ENCODE results near the gene RGS14. TPM values are rescaled to one million over a fixed set of nuclear protein-coding genes. Genes with fewer than 3 reads are reported as not detected.
"Not testable (repeated sequence)": the region's sequence is repeated elsewhere in the genome, so short reads cannot be mapped to it uniquely, and the experiment has no call there.

Gene RGS14
- total RNA-seq, 1 donor: 13.6 TPM

DNA sequence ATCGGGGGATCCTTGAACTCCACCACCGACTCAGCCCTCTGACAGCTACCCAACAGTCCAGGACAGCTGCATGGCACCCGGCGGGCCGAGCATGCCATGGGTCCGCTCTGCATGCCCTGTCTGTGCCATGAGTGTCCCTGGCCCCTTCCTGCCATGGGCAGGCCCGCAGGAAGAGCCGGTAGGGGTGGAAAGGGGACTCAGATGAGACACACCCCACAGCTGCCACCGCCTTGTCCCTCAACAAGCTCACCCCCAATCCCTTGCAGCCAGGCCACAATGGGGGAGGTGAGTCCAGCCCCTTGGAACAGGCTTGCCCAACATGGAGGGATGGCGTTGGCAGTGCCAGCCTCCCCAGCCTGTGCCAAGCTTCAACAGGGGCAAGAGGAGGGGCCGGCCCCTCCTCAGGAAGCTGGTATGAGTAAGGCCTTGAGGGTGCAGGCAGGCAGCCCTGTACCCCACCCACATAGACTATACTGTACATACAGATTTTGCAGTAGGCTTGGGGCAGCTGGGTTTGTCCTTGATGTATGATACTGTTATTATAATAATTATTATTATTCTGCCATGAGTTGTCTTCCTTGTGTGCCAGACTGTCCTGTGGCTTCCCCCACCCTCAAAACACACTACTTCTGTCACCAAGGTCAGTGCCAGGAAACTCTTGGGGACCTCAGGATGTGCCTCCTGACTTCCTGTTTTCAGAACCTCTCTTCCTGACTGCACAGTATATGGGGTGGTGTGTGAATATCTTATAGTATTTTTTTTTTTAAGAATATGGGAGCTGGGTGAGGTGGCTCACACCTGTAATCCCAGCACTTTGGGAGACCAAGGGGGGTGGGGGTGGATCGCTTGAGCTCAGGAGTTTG is 14.5 kb downstream of the RGS14 start:
- peaks cover 46% of the 10 kb centered on the region for H3K4me1 ChIP-seq (ENCODE audit: insufficient read depth, low read length)
- H3K4me3 ChIP-seq (ENCODE audit: low read length): no peak overlapping the region
- H3K27me3 ChIP-seq (ENCODE audit: insufficient read depth, low read length): no peaks in the 10 kb centered on the region

DNA sequence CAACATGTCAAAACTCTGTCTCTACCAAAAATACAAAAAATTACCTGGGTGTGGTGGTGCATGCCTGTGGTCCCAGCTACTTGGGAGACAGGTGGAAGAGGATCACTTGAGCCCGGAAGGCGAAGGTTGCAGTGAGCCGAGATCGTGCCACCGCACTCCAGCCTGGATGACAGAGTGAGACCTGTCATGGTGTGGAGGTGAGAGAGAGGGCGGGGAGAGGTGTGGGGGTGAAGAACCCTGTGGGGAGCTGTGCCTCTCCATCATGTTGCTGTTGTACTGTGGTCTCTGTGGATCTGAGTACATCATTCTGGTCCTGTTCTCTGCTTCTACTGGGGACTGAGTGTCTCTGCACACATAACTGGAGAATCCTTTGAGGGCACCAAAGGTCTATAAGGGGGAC is 15.2 kb downstream of the RGS14 start:
- no peaks in the 10 kb centered on the region for H3K9me3 ChIP-seq (ENCODE audit: low read depth, low read length)
- H3K4me3 ChIP-seq (ENCODE audit: low read length): no peak overlapping the region
- H3K4me1 ChIP-seq (ENCODE audit: insufficient read depth, low read length): peaks cover 46% of the 10 kb centered on the region
- no peaks in the 10 kb centered on the region for H3K27me3 ChIP-seq (ENCODE audit: insufficient read depth, low read length)

More for the DNA sequence above, 14.5 kb downstream of the RGS14 start:
- no peaks in the 10 kb centered on the region for H3K9me3 ChIP-seq (ENCODE audit: low read depth, low read length)

DNA sequence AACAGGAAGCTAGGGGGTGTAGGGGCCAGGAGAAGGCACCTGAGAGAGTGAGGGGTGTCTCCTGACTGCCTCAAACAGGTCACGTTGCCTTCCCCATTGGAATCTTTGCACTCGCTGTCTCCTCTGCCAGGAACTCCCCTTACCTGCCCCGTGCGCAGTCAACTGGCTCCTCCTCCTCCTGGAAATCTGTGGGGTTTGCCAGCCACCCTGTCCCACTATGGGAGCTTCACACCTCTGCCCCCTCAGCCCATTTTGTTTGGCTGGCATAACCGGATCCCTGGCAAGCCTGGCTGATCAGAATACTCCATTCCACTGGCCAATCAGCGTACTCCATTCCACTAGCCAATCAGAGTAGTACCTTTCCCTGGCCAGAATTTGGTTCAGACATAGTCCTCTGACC is 16.1 kb downstream of the RGS14 start:
- Histone ChIP-seq H3K4me1 (ENCODE audit: insufficient read depth, low read length) (peaks cover 46% of the 10 kb centered on the region), H3K4me3 (ENCODE audit: low read length) (no peak overlapping the region), H3K27me3 (ENCODE audit: insufficient read depth, low read length) (no peaks in the 10 kb centered on the region), H3K9me3 (ENCODE audit: low read depth, low read length) (no peaks in the 10 kb centered on the region)

DNA sequence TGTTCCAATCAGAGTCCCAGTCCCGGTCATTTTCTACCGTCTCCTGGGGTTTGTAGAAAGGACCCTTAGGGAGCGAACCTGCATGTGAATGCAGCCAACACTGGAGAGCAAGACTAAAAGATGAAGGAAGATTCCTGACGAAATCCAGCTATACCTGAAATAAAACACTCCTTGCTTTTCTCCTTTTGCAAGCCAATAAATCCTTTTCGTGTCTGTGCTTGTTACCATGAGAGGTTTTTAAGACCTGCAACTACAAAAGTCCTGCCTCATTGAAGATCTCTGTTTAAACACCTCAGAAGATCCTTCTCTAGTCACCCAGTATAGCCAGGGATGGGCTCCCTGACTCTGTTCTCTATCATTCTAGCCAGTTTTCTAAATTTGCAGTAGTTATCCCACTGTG is 16.5 kb downstream of the RGS14 start:
- Histone ChIP-seq H3K4me1 (ENCODE audit: insufficient read depth, low read length) (peaks cover 44% of the 10 kb centered on the region), H3K27me3 (ENCODE audit: insufficient read depth, low read length) (no peaks in the 10 kb centered on the region), H3K9me3 (ENCODE audit: low read depth, low read length) (no peaks in the 10 kb centered on the region), H3K4me3 (ENCODE audit: low read length) (no peak overlapping the region)

DNA sequence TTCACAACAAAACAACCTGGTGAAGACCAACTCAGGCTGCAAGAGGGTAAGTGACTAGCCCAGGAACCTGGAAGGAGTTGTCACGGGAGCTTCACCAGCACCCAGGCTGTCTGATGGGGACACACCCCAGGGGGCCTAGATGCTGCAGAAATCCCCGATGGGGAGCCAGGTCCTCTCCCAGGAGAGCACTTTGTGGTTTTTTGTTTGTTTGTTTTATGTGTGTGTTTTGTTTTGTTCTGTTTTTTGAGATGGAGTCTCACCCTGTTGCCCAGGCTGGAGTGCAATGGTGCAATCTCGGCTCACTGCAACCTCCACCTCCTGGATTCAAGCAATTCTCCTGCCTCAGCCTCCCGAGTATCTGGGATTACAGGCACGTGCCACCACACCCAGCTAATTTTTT is 17.8 kb downstream of the RGS14 start:
- H3K27me3 ChIP-seq (ENCODE audit: insufficient read depth, low read length); H3K4me3 ChIP-seq (ENCODE audit: low read length); H3K9me3 ChIP-seq (ENCODE audit: low read depth, low read length): not testable (repeated sequence)
- peaks cover 31% of the 10 kb centered on the region for H3K4me1 ChIP-seq (ENCODE audit: insufficient read depth, low read length)

DNA sequence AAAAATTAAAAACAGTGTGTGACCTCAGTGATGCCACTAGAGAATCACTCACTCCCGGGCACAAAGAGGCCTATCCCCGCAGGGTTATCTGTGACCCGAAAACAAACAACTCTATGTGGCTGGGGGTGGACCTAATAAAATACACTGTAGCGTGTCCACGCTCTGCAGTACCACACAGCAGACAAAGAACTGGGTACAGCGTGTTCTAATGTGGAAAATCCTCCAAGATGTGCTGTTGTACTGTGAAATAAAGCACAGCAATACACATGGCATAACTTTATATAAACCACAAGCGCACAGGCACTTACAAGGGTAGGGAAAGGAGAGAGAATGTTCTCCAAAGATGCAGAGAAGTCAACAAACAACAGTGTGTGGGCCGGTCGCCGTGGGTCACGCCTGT is 18.4 kb downstream of the RGS14 start:
- peaks cover 30% of the 10 kb centered on the region for H3K4me1 ChIP-seq (ENCODE audit: insufficient read depth, low read length)
- no peak overlapping the region for H3K4me3 ChIP-seq (ENCODE audit: low read length)
- no peaks in the 10 kb centered on the region for H3K9me3 ChIP-seq (ENCODE audit: low read depth, low read length)
- no peaks in the 10 kb centered on the region for H3K27me3 ChIP-seq (ENCODE audit: insufficient read depth, low read length)

DNA sequence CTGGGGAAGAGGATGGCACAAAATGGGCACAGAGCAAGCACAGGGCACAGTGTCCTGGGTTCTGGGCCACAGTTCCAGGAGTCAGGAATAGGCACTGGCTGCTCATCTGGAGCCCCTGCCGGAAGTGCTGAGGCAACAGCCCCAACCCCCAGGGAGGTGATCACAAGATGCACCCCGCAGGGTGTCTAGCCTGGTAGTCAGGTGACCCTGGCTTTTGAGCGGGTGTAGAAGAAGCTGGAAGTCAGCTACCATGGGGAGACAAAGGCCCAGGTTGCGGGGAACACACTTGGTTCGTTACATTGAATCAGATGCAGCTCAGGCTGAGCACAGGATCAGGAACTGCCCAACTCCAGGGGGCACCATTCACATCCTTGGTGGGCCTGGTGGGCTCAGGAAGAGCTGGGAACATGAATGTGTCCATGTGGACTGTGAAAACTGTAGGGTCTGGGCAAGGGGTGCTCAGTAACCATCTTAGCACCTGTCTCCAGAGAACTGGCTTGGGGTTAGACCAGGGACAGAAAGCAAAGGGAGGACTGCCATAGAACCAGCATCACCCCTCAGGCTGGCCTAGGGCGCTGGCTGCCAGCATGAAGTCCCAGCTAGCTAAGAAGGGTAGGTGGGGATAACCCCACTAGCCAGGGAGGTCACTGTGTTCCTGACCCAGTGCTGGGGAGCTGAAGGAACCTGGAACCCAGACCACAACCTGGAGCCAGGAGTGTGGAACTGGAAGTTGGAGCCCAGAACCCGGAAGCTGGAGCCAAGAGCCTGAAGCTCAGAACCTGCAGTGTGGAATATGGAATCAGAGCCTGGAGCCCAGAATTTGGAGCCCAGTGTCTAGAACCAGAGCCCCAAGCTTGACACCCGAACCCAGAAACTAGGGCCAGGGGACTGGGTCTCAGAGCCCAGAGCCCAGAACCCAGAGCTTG is 20.4 kb downstream of the RGS14 start:
- Histone ChIP-seq H3K4me3 (ENCODE audit: low read length) (no peak overlapping the region), H3K9me3 (ENCODE audit: low read depth, low read length) (no peaks in the 10 kb centered on the region), H3K27me3 (ENCODE audit: insufficient read depth, low read length) (no peaks in the 10 kb centered on the region), H3K4me1 (ENCODE audit: insufficient read depth, low read length) (peaks cover 10% of the 10 kb centered on the region)

DNA sequence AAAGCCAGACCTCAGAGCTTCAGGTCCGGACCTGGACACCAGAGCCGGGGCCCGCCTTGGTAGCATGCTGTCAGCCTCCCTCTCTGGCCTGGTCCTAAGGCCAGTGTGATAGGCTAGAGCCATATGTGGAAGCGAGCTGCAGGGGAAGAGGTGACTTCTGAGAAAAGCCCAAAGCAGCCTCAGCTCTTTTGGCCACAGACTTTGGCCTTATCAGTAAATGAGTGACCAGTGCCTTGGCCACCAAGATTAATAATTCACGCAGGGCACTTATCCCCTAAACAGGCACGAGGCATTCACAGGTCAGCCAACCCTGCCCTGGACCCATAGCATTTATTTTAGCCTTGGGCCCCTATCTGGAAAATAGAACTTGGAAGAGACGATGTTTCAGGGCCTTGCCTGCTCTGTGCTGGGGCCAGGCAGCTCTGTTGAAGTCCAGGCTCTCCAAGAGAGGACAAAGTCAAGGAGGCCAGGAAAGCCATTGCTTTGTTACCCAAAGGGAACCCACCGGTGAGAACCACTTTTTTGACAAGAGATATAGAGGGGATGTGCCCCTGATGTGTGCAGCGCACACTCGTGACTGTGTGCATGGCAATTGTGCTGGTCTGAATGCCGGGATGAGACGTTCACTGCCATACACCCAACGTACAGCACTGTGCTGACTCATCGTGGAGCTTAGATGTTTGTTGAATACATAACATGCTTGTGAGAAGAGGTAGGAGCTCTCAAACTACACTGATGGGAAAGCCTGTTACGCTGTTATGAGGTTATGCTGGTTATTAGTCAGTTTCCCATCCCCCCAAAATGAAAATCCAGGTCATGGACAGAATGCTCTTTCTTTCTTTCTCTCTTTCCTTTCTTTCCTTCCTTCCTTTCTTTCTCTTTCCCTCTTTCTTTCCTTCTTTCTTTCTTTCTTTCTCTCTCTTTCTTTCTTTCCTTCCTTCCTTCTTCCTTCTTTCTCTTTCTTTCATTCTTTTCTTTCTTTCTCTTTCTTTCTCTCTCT is 21.5 kb downstream of the RGS14 start:
- Histone ChIP-seq H3K27me3 (ENCODE audit: insufficient read depth, low read length) (no peaks in the 10 kb centered on the region), H3K4me1 (ENCODE audit: insufficient read depth, low read length) (no peaks in the 10 kb centered on the region), H3K4me3 (ENCODE audit: low read length) (no peak overlapping the region), H3K9me3 (ENCODE audit: low read depth, low read length) (no peaks in the 10 kb centered on the region)

DNA sequence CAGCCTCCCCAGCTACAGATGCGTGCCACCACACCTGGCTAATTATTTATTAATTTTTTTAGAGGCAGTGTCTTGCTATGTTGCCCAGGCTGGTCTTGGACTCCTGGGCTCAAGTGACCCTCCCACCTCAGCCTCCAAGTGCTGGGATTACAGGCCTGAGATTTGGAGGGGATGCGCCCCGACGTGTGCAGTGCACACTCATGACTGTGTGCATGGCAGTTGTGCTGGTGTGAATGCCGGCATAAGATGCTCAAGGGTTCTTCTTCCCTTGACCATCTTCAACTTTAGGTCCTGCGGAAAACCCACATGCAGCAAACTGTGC is 23.0 kb downstream of the RGS14 start:
- Histone ChIP-seq H3K27me3 (ENCODE audit: insufficient read depth, low read length) (no peaks in the 10 kb centered on the region), H3K4me1 (ENCODE audit: insufficient read depth, low read length) (peaks cover 8% of the 10 kb centered on the region), H3K4me3 (ENCODE audit: low read length) (no peak overlapping the region), H3K9me3 (ENCODE audit: low read depth, low read length) (no peaks in the 10 kb centered on the region)

DNA sequence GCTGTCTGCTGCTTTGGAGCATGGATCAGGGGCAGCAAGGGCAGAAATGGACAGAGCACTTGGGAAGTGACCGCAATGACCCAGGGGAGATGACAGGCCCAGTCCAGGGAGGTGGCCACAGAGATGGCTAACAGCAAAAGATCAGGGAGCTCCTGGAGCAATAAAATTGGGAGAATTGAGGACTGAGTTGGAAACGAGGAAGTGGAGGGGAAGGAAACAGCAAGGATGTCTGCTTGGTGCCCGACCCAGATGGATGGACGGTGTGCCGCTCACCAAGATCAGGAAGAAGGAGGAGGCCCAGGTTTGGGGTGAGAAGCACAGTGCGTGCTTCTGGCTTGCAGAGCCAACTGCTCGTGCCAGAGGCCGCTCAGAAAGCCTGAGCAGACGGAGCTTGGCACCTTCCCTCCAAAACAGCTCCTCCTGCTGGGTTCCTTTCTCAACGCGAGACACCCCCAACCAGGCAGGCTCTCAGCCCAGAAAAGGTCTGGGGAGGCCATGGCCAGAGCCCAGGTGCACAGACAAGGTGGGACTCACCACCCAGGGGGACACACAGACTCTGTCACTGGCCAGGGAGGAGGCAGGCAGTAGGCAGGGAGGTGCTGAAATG is 24.8 kb downstream of the RGS14 start:
- no peak overlapping the region for H3K4me3 ChIP-seq (ENCODE audit: low read length)
- H3K9me3 ChIP-seq (ENCODE audit: low read depth, low read length): no peaks in the 10 kb centered on the region
- peaks cover 9% of the 10 kb centered on the region for H3K4me1 ChIP-seq (ENCODE audit: insufficient read depth, low read length)
- no peaks in the 10 kb centered on the region for H3K27me3 ChIP-seq (ENCODE audit: insufficient read depth, low read length)

DNA sequence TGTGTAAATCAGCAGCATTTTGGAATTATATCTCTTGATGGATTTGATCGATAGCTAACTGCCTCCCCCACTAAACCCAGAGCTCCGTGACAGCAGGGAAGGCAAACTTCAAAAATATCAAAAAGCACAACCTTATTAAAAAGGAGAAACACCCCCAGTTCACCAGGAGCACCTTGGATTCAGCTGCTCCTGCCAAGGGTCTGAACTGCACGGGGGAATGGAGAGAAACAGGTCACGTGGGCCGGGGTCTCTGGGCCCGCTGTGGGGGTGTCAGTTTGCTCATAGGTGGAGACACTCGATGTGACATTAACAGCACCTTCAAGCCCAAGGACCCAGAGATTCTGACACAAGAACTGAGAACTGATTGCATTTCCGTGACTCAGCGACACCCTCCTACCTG is 25.5 kb downstream of the RGS14 start:
- H3K4me3 ChIP-seq (ENCODE audit: low read length): no peak overlapping the region
- H3K9me3 ChIP-seq (ENCODE audit: low read depth, low read length): no peaks in the 10 kb centered on the region
- H3K27me3 ChIP-seq (ENCODE audit: insufficient read depth, low read length): no peaks in the 10 kb centered on the region
- peaks cover 12% of the 10 kb centered on the region for H3K4me1 ChIP-seq (ENCODE audit: insufficient read depth, low read length)

DNA sequence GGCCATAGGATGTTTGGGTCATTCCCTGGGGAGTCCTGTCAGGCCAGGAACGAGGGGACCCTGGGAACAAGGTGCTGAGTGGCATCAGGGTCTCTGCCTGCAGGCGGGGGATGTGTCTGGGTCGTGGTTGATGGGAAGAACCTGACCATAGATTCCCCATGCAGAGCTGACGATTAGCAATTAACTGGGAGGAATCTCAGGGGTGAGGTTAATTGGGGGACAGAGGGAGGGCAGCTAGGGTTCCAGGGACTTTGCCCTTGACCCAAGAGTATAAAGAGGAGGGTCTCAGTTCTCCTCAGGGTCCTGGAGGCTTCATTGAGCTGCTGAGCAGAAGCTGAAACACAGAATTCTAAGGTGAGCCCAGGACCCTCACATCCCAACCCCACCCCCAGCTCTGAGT is 26.4 kb downstream of the RGS14 start, which contains the start of gene SLC34A1:
Gene SLC34A1 (plus strand): TSS at position 301 of the 400 bp plus-strand sequence. CDS start 1,308 bp downstream, outside the sequence.
- no peaks in the 10 kb centered on the region for H3K9me3 ChIP-seq (ENCODE audit: low read depth, low read length)
- no peaks in the 10 kb centered on the region for H3K27me3 ChIP-seq (ENCODE audit: insufficient read depth, low read length)
- H3K4me3 ChIP-seq (ENCODE audit: low read length): no peak within 1 kb of the TSS
- H3K4me1 ChIP-seq (ENCODE audit: insufficient read depth, low read length): peaks cover 22% of the 10 kb centered on the region

DNA sequence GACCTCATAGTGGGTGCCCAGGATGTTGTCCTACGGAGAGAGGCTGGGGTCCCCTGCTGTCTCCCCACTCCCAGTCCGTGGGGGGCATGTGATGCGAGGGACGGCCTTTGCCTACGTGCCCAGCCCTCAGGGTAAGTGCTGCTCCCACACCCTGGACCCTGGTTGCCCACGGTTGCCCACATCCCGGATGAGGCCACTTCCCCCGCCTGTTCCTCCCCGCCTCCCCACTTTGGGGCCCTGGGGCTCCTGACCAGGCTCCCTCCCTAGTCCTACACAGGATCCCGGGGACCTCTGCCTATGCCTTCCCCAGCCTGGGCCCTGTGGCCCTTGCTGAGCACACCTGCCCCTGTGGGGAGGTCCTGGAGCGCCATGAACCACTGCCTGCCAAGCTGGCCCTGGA is 28.0 kb downstream of the RGS14 start:
- no peaks in the 10 kb centered on the region for H3K27me3 ChIP-seq (ENCODE audit: insufficient read depth, low read length)
- H3K4me1 ChIP-seq (ENCODE audit: insufficient read depth, low read length): peaks cover 38% of the 10 kb centered on the region
- H3K9me3 ChIP-seq (ENCODE audit: low read depth, low read length): no peaks in the 10 kb centered on the region
- no peak overlapping the region for H3K4me3 ChIP-seq (ENCODE audit: low read length)

DNA sequence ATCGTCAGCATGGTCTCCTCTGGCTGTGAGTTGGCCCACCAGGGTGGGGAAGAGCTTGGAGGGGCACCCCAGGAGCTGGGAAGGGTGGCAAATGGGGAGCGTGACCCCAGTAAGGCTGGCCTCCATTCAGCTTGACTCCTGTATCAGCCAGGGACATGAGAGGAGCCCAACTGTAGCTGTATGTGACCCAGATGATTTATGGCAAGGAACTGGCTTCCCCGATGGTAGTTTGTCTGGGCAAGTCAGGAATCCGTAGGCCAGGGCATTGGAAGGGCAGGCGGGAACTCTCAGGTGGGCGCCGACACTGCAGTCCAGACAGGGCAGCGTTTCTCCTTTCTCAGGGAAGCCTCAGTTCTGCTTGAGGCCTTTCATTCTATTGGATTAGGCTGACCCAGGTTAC is 28.8 kb downstream of the RGS14 start:
- Histone ChIP-seq H3K4me3 (ENCODE audit: low read length) (no peak overlapping the region), H3K27me3 (ENCODE audit: insufficient read depth, low read length) (no peaks in the 10 kb centered on the region), H3K4me1 (ENCODE audit: insufficient read depth, low read length) (peaks cover 40% of the 10 kb centered on the region), H3K9me3 (ENCODE audit: low read depth, low read length) (no peaks in the 10 kb centered on the region)

All from mononuclear cell (primary cell).